ENCODE results near the gene ARFGAP3.

DNA sequence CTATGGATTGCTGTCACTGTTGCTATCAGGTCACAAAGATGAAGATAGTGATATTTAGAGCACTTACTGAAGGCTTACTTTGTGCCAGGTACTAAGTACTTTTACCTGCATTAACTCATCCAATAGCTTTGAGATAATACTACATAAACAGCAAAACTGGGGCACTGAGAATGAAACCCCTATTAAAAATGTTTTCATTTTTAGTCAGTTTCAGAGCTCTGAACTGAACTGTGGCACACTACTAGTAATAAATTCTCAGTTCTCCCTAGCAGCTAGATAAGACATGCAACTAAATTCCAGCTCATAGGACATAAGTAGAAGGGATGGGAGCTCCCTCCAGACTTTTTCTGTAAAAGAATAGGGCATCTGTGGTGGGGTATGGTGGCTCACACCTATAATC lies 24.0 kb downstream of the ARFGAP3 start:
- no peak for TF ChIP-seq CTCF (IDR thresholded peaks at IDR 0.05; ENCODE audit: insufficient read depth, low read depth, low read length)
- TF ChIP-seq EZH2 (IDR thresholded peaks at IDR 0.05; ENCODE audit: insufficient read depth, low read length): no peak
